Erythroblast (primary cell): ENCODE measurements around the gene CERS6.

ENCODE experiments used
- DNase-seq, 2 experiments: peaks; one replicate each; lab custom pipeline; 2025; lab: John Stamatoyannopoulos, UW
- GATA1 ChIP-seq: IDR thresholded peaks from 2 replicates; pipeline ENCODE4 v1.6.1; 2011; ENCODE audit warnings: low read depth, mild to moderate bottlenecking, control low read depth, low read length, moderate library complexity
- POLR2A ChIP-seq: IDR thresholded peaks from 2 replicates; pipeline ENCODE4 v1.6.1; 2011; ENCODE audit warnings: mild to moderate bottlenecking, low read length

Gene CERS6

DNA sequence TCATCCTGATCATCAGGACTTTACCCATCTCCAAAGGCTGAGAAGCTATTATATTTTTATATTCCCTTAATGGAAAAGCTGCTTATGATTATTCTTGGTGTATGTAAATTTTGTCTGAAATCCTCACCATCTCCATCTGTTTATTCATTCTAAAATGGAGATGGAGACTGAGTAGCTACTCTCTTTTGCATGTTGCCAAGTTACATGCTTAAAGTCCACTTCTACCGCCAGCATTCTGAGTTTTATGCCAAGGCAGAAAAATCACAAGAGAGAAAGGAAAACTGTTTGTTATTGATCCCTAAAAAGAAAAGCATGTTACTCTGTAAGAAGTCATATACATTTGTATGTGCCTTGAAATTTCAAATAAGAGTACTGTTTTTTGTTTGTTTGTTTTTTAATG lies 252.0 kb downstream of the CERS6 start:
- no peak for TF ChIP-seq GATA1
- no peak for TF ChIP-seq POLR2A
- no peak for DNase-seq

DNA sequence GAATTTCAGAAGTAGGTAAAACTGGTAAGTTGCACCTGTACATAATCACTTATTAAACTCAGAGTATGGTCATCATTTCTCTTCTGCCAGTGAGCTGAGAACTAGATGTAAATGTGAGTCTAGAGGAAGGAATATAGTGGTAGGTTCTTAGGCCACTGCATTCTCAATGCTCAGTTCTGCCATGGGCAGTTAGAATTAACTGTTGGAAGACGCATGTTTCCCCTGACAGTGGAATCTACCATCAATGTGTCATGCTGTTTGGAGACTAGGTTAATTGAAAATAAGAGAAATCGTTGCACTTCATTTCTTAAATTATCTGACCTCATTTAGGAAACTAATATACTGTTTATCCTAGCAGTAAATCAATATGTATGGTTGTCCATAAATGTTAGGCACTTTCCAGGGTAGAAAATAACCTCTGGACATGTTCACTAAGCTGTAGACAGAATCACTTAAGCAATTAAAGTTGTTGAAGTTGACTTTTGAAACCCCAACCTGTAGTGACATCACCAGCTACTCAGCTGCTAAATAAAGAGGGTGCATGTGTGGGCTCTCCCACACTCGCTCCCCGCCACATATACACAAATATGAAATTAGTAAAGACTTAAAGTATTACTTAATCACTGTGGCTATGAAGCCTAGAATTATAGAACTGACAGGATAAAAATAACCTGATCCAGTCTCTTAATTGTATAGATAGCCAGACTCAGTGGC lies 254.8 kb downstream of the CERS6 start:
- no peak for TF ChIP-seq GATA1
- TF ChIP-seq POLR2A = no peak
- DNase-seq = no peak

DNA sequence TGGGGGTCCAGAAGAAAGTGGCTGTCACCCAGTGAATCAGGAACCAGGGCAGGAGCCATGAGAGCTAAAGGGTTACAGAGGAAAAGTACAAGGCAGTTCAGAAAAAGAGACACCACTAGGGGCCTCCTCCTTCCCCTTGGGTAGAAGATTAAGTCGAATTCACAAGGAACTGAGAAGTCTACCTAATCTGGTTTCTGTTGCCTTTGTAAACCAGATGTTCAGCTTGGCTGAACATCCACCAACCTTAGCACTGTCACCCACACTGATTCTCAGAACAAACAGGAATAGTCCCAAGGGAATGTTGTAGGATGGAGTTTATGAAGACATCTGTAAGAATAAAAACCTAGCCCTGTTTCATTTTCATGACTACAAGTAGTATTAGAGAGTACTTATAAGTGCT lies 256.0 kb downstream of the CERS6 start:
- no peak for TF ChIP-seq GATA1
- TF ChIP-seq POLR2A = no peak
- DNase-seq = peak; percentile 14 to 54

DNA sequence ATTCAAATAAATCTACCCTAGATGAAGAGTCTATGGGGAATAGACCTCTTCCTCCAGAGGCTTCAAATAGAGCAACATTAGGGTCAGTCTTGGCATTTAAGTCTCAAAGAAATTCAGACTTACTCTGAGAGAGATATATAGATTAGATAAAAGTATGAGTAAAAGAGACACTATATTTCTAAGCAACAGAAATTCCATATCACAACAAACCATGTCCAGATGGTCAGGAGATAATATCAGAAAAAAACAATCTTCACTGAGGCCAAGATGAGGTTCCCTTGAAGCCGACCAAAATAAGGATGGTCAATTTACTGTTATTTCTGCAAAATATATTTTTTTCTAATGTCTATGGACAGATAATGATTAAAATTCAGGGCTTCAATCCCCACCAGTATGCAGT lies 257.3 kb downstream of the CERS6 start:
- TF ChIP-seq GATA1 (no peak), POLR2A (no peak)
- peak; percentile 31 to 73 for DNase-seq

DNA sequence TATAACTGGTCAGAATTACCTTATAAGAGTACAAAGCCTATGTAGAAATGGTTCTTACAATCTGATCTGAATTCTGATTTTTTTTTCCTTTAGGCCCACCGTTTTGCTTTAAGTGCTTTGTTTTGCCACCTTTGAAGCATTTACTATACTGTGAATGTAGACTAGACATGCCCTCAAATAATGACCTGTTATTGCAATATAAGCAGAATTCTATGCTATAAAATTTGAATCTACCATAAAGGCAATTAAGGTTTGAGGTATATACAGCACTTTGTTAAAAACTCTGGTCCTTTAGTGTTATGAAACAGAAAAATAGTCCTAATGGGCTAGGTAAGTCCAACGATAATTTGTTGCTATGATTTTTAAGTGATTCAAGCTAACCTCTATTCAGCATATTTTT lies 259.8 kb downstream of the CERS6 start:
- no peak for TF ChIP-seq GATA1
- no peak for DNase-seq

DNA sequence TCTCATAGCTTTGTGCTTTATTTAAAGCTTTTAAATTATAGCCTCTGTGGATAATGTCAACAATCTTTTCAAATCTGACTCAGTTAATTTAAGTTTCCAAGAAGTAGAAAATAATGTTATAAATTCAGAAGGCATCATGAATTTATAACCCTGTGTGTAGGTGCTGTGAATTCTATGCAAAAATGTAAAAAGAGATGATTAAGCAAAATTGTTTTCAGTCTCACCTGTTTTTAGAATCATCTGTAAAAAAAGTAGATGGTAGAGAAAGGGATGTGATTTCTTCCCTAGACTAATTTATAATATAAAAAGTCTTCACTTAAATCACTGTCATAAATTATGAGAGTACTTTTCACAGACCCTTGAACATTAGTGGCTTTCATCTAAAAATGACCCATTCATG lies 260.8 kb downstream of the CERS6 start:
- no peak for TF ChIP-seq GATA1
- TF ChIP-seq POLR2A = no peak
- DNase-seq = no peak

DNA sequence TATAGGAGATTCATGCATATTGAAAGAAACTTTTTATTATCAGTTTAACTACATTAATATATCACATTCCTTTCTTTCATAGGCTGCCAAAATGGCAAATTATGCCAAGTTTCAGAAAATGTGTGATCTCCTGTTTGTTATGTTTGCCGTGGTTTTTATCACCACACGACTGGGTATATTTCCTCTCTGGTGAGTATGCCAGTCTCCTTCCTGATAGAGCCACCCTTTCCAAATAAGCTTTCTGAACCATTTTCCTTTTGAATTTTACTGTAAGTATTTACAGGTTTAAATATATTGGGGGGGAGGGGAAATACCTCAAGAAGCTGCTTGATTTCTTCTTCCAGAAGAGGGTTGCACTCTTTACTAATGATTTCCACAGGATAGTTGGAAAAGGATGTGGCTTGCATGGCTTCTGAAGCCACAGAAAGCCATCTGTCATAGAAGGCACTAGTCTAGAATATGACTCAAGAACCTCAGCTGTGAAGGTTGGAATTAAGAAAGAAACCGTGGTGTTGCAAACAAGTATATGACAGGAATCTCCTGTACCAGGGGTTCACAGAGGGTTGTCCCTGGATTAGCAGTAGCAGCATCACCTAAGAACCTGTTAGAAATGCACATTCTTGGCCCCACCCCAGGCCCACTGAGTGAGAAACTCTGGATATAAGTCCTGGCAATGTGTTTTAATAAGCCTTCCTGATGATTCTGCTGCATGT lies 261.9 kb downstream of the CERS6 start:
- DNase-seq = no peak
- TF ChIP-seq GATA1 (no peak), POLR2A (no peak)

DNA sequence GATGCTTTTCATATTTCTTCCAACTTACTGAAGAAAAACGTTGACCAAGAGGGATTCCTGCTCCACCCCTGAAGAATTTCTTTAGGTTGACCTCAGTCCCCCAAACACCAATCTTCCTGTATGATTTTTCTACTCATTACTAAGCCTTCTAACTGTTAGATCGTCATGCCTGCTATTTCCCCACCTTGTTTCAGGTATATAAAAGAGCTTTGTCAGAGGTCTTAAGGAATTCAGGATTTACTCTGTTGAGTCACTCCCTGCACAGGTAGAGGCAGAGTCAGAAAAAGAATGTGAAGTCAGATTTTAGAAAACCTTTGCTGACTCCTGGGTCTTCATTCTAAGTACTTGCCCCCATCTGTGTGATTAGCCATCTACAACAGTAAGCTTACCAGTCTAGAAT lies 262.6 kb downstream of the CERS6 start:
- no peak for DNase-seq
- no peak for TF ChIP-seq POLR2A
- TF ChIP-seq GATA1 = no peak

DNA sequence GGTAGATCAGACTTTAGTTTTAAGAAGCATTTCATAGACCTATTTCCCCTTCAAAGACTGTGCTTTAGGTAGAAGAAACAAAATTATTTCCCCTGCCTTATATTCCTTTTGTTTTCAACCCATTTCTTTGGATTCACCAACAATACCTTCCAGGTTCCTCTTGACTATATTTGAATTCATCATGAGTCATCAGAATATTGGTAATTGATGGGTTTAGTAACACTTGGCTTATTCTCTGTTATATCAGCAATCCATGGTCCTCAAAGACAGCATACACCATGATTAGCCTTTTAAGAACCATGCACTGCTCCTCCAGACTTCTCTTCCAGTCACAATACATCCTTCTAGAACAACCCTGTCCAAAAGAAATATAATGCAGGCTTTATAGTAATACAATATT lies 263.4 kb downstream of the CERS6 start:
- no peak for DNase-seq
- TF ChIP-seq POLR2A = no peak
- no peak for TF ChIP-seq GATA1

DNA sequence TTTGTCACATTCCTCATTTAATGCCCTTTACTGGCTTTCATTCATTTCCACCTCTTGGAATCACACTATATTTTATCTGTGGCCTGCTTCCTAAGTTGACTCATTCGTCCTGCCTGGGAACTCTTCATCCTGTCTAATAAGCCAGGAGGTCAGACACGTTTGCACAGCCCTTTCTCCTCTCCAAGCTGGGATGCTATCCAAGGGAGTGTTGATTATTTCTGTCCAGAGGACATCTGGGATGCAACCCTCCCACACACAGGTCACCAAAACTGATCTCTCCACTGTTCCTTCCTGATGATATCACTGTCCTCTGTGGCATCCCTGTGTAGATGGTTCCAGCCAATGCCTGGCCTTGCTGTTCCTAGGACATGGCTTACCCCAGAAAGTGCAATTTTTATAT lies 266.5 kb downstream of the CERS6 start:
- DNase-seq = no peak
- TF ChIP-seq POLR2A (no peak), GATA1 (no peak)

DNA sequence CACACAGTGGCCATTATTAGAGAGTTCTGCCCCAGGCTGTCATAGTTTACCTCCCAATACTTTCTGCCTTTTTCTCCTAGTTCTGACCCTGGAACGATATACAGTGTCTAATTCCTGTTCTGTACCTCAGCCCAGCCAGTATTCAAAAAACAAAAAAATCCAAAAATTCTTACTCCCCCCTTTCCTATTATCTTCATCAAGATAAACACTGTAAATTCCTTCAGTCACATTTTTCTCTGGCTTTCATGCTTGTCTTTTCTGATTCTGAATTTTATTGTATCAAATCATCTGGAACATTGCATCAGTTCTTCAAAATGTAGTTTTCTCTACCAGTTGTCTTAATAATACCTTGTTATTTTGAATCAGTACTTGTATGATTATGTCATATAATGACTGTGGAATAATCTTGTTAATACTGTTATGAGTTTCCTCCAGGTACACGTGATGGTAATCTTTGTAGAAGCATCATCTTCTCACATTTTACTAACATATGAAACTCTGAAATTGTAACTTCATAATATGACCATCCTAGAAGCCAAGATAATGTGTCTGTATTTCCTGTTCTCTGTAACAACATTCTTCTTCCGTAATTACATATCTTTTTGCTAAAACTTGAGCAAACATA lies 267.3 kb downstream of the CERS6 start:
- TF ChIP-seq POLR2A (no peak), GATA1 (no peak)
- no peak for DNase-seq

DNA sequence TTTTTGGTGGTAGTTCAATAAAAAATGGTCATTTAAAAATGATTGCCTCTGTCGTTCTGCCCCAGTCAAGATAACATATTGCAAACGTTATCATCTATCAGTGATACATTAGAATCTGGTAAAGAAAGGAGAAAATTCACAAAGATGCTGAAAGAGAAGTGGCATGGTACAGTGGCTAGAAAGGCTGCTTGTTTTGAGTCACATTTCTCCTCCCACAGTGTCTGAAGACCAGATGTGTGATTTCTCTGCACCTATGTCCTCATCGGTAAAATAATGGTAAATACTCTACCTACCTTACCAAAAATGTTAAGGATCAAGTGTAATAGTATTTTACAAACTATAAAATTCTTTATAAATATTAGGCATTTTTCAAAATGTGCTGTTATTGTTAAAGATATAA lies 270.3 kb downstream of the CERS6 start:
- DNase-seq = no peak
- TF ChIP-seq POLR2A = no peak
- TF ChIP-seq GATA1 = no peak

DNA sequence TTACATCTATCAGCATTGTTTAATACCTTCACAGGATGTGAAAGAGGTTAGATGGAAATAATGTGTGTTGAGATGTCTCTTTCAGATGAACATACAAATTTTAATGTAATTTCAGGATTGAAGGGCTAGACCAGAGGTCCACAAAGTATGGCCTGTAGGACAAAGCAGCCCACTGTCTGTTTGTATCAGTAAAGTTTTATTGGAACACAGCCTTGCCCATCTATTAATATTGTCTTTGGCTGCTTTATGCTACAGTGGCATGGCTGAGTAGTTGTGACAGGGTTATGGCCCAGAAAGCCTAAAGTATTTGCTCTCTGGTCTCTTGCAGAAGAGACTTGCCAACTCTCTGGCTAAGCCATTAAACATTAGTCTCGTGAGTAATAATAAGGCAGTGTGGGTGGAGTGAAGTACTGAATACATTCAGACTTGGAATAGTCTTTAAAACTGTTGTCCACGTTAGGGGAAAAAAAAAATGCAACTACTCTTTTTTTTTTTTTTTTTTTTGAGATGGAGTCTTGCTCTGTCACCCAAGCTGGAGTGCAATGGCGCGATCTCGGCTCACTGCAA lies 271.9 kb downstream of the CERS6 start:
- TF ChIP-seq POLR2A = no peak
- TF ChIP-seq GATA1 = no peak
- no peak for DNase-seq

DNA sequence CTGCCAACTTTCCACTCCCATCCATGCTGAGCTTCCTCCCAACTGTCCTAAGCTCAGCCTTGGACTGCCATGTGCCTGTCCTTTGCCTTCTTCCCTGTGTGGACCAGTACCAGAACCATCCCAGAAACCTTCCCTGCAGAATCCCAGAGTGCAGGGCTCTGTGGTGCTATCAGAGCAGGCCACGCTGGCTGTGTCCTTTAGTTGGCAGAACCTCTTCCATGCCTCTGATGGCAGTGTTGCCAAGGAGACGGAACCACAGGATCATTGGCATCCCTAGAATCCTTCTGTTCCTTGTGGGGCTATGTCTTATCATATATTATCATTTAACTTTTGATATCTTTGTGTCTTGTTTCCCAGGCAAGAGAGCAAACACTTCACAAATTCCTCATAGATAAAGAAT lies 273.4 kb downstream of the CERS6 start:
- no peak for TF ChIP-seq GATA1
- no peak for TF ChIP-seq POLR2A
- DNase-seq = no peak
